HepG2 (cell line): ENCODE data around the gene RETREG2. TPM values are rescaled to one million over a fixed set of nuclear protein-coding genes. Genes with fewer than 3 reads are reported as not detected.

ENCODE experiments used
- ATAC-seq: fragments of 200-7000 bp; cut with Tn5 transposase; 3 replicates; pipeline ENCODE4 v1.9.1; 2020; ENCODE audit warnings: mild to moderate bottlenecking, moderate library complexity
- BruUV-seq: library from RNA; stranded (reverse); fragments of 400-500 nt; replicated peaks from 2 replicates; lab custom pipeline; 2021; lab: Mats Ljungman, UMichigan
- CTCF ChIA-PET: fragments of 300-600 bp; formaldehyde crosslinking; extraction: SDS; loops from one replicate; lab custom pipeline; 2021; ENCODE audit warnings: low total read pairs, inconsistent platforms, low intra/inter-chr PET ratio; lab: Yijun Ruan, JAX
- POLR2A ChIA-PET: fragments of 350-600 bp; sonication (Branson Sonifier 250); formaldehyde crosslinking; loops from one replicate; lab custom pipeline; 2020; ENCODE audit warnings: antibody characterized with exemption, inconsistent platforms; lab: Yijun Ruan, JAX
- DNase-seq: peaks from one replicate; pipeline ENCODE4 v3.0.0-alpha.2; 2015; ENCODE audit warnings: low spot score
- FAIRE-seq: peaks from 3 replicates; lab custom pipeline; 2011; peaks lifted over from hg19 to GRCh38; lab: Jason Lieb, UNC
- H2AFZ ChIP-seq: one replicate; pipeline ENCODE4 v1.6.1; 2011; ENCODE audit warnings: low read length, inconsistent platforms
- H3K27ac ChIP-seq: fragments of 300-600 bp; 3 replicates; pipeline ENCODE4 v1.8.0; 2011; ENCODE audit warnings: mixed run types, mild to moderate bottlenecking, mixed read lengths, low read length, inconsistent platforms; ENCODE audit not compliant: insufficient read depth; ENCODE audit errors: extremely low read length
- H3K27me3 ChIP-seq, 2 experiments: fragments of 200-600 bp in 1 of 2; 2 replicates in 1 of 2; 3 replicates in 1 of 2; pipeline versions ENCODE4 v1.6.0 to v1.8.0; 2011; ENCODE audit warnings: low read length in 2 of 2, mild to moderate bottlenecking in 2 of 2, moderate library complexity in 2 of 2, inconsistent platforms in 1 of 2; ENCODE audit not compliant: insufficient read depth in 2 of 2, control insufficient read depth in 1 of 2
- H3K36me3 ChIP-seq, 2 experiments: fragments of 200-600 bp in 1 of 2; replicated peaks in 1 of 2; 2 replicates in 1 of 2; 3 replicates in 1 of 2; pipeline versions ENCODE4 v1.5.1 to v1.8.0; 2011; ENCODE audit warnings: low read length in 2 of 2, inconsistent platforms in 1 of 2; ENCODE audit not compliant: insufficient read depth in 2 of 2, control insufficient read depth in 1 of 2
- H3K4me1 ChIP-seq: 2 replicates; pipeline ENCODE4 v1.5.1; 2012; ENCODE audit warnings: low read length, inconsistent platforms; ENCODE audit not compliant: insufficient read depth
- H3K4me2 ChIP-seq: 2 replicates; pipeline ENCODE4 v1.6.0; 2011; ENCODE audit warnings: low read depth, low read length, inconsistent platforms
- H3K4me3 ChIP-seq, 3 experiments: fragments of 200-600 bp in 1 of 3; sonication (generic), shearing (Covaris generic) in 1 of 3; replicated peaks in 1 of 3; 2 replicates each; pipeline ENCODE4 v1.5.1; 2011 to 2016; ENCODE audit warnings: low read length in 3 of 3, inconsistent platforms in 2 of 3, low read depth in 2 of 3, mild to moderate bottlenecking in 2 of 3, control low read depth in 1 of 3, mixed read lengths in 1 of 3; ENCODE audit not compliant: insufficient read depth in 1 of 3
- H3K79me2 ChIP-seq: one replicate; pipeline ENCODE4 v1.6.1; 2011; ENCODE audit warnings: low read length, inconsistent platforms; ENCODE audit not compliant: insufficient read depth
- H3K9ac ChIP-seq: 2 replicates; pipeline ENCODE4 v1.6.0; 2011; ENCODE audit warnings: mild to moderate bottlenecking, low read depth, low read length, inconsistent platforms; ENCODE audit not compliant: insufficient read depth
- H3K9me3 ChIP-seq: 2 replicates; pipeline ENCODE4 v1.5.1; 2012; ENCODE audit warnings: mild to moderate bottlenecking, low read length
- H4K20me1 ChIP-seq: 2 replicates; pipeline ENCODE4 v1.6.0; 2011; ENCODE audit warnings: inconsistent platforms, mild to moderate bottlenecking, low read length, moderate library complexity; ENCODE audit not compliant: insufficient read depth
- CREBL2 ChIP-seq: sonication (generic); formaldehyde crosslinking; IDR thresholded peaks from 2 replicates; pipeline ENCODE4 v1.8.1; 2023; ENCODE audit warnings: missing genetic modification reagents, mild to moderate bottlenecking, borderline replicate concordance
- EZH2 ChIP-seq: conservative IDR thresholded peaks from 2 replicates; pipeline ENCODE4 v1.6.1; 2012; ENCODE audit warnings: mild to moderate bottlenecking, low read depth, low read length, moderate library complexity
- HIC2 ChIP-seq: sonication (generic); formaldehyde crosslinking; IDR thresholded peaks from 2 replicates; pipeline ENCODE4 v1.9.0; 2022; ENCODE audit warnings: low read depth, missing genetic modification reagents
- PRDM10 ChIP-seq: sonication (generic); formaldehyde crosslinking; IDR thresholded peaks from 2 replicates; pipeline ENCODE4 v1.4.0; 2020; ENCODE audit warnings: low read depth, missing genetic modification reagents
- STAG1 ChIP-seq: sonication (generic); formaldehyde crosslinking; IDR thresholded peaks from 2 replicates; pipeline ENCODE4 v1.4.0; 2020; ENCODE audit warnings: missing genetic modification reagents
- THAP9 ChIP-seq: sonication (generic); formaldehyde crosslinking; IDR thresholded peaks from 2 replicates; pipeline ENCODE4; 2020; ENCODE audit warnings: missing genetic modification reagents, mild to moderate bottlenecking, borderline replicate concordance
- ZGPAT ChIP-seq: IDR thresholded peaks from 2 replicates; pipeline ENCODE4 v1.6.1; 2016; ENCODE audit warnings: mild to moderate bottlenecking
- ZMAT5 ChIP-seq: sonication (generic); formaldehyde crosslinking; IDR thresholded peaks from 2 replicates; pipeline ENCODE4 v1.5.0; 2020; ENCODE audit warnings: mild to moderate bottlenecking, low read depth, missing genetic modification reagents, borderline replicate concordance
- ZNF230 ChIP-seq: sonication (generic); formaldehyde crosslinking; IDR thresholded peaks from 2 replicates; pipeline ENCODE4 v1.4.0; 2020; ENCODE audit warnings: mild to moderate bottlenecking, missing genetic modification reagents
- ZNF331 ChIP-seq: sonication (generic); formaldehyde crosslinking; IDR thresholded peaks from 2 replicates; pipeline ENCODE4 v1.4.0; 2020; ENCODE audit warnings: missing genetic modification reagents
- ZNF615 ChIP-seq: sonication (generic); formaldehyde crosslinking; IDR thresholded peaks from 2 replicates; pipeline ENCODE4 v1.5.0; 2020; ENCODE audit warnings: mild to moderate bottlenecking, missing genetic modification reagents, borderline replicate concordance
- ZSCAN20 ChIP-seq: sonication (generic); formaldehyde crosslinking; IDR thresholded peaks from 2 replicates; pipeline ENCODE4 v1.4.0; 2020; ENCODE audit warnings: missing genetic modification reagents, mild to moderate bottlenecking, borderline replicate concordance
- WGBS: methylation state at CpG from one replicate; pipeline ENCODE4 v1.1.6; 2017; ENCODE audit warnings: low lambda C conversion rate; 5-methylcytosine and 5-hydroxymethylcytosine counted together
- in situ Hi-C: cut with HindIII; loops from 2 replicates; pipeline ENCODE4 v1.10.0; 2017; ENCODE audit warnings: low pct_unique_long_range_greater_than_20kb; ENCODE audit not compliant: extremely low pct_ligation_motif_present
- intact Hi-C: fragments of 100-400 bp; cut with micrococcal nuclease; formaldehyde crosslinking; loops from one replicate; pipeline ENCODE4 v1.10.0; 2022; ENCODE audit not compliant: unreplicated experiment
- polyA plus RNA-seq, 8 experiments: library from polyadenylated mRNA; depleted of rRNA in 3 of 8; stranded (reverse) in 7 of 8; unstranded in 1 of 8; fragments of >200 nt; fragmentation: Illumina TruSeq in 4 of 8; extraction: Trizol in 4 of 8; gene quantifications; 2 replicates each; pipeline versions ENCODE4 v1.2.1 to v1.2.3, GENCODE V29; 2011 to 2016; ENCODE audit warnings: low read depth in 4 of 8, missing spikeins in 1 of 8, mixed read lengths in 1 of 8; ENCODE audit not compliant: insufficient read depth in 1 of 8
- total RNA-seq, 5 experiments: library from RNA; depleted of rRNA; stranded (reverse); fragments of >200 nt; fragmentation: Illumina TruSeq; extraction: Trizol; gene quantifications; 2 replicates each; pipeline ENCODE4 v1.2.3, GENCODE V29; 2016; ENCODE audit warnings: low read depth in 1 of 5

Gene RETREG2
- total and polyA plus RNA-seq, 2 of the 13 experiments (the other 11 are each of a cell fraction or from before 2014, with no cell fraction given): 86.0 to 134 TPM

GRCh38 chr2:219155054-219155644, 22.9 kb upstream of the RETREG2 start:
- CTCF ChIA-PET: interaction anchor here (0.8 to 2.8 kb wide), 11 partner anchors 36 to 175 kb away, joined by 3 to 56 read pairs (median 9); no protein-coding TSS in a partner anchor
- no peak overlapping the region for H3K27ac ChIP-seq
- intact Hi-C loops: loop anchor here (1.0 kb wide), 3 partner anchors 84 to 126 kb away; no protein-coding TSS in a partner anchor
- no peaks in the 10 kb centered on the region for H3K79me2 ChIP-seq
- no peak overlapping the region for H3K4me2 ChIP-seq
- H2AFZ ChIP-seq: no peak overlapping the region
- ATAC-seq: peak; percentile 63
- no peaks in the 10 kb centered on the region for H3K27me3 ChIP-seq
- H3K9ac ChIP-seq: no peak overlapping the region
- FAIRE-seq: peak; percentile 65
- H3K36me3 ChIP-seq: peaks cover 7 to 25% of the 10 kb centered on the region in 2 experiments
- in situ Hi-C loops: loop anchor here (5.0 kb wide), 1 partner anchor 98 kb away; no protein-coding TSS in a partner anchor
- POLR2A ChIA-PET: interaction anchor here (0.9 to 1.1 kb wide), 3 partner anchors 83 to 126 kb away, joined by 3 to 8 read pairs (median 3); no protein-coding TSS in a partner anchor
- DNase-seq: peak; percentile 83
- peaks cover 6% of the 10 kb centered on the region for H3K4me1 ChIP-seq
- no peak overlapping the region for H3K4me3 ChIP-seq
- H4K20me1 ChIP-seq: no peaks in the 10 kb centered on the region
- no TSS peak for BruUV-seq
- WGBS: 10% methylated on average over 4 of the region's 4 CpGs
- no peaks in the 10 kb centered on the region for H3K9me3 ChIP-seq
- TF ChIP-seq ZMAT5 (CRISPR knock-in tag) (no peak), THAP9 (CRISPR knock-in tag) (no peak), ZSCAN20 (CRISPR knock-in tag) (no peak), STAG1 (peak; percentile 96), ZNF615 (CRISPR knock-in tag) (no peak), PRDM10 (CRISPR knock-in tag) (peak; percentile 63; the same call in 1 of the 2 replicates), HIC2 (CRISPR knock-in tag) (no peak), CREBL2 (CRISPR knock-in tag) (no peak), ZGPAT (CRISPR knock-in tag) (no peak), EZH2 (no peak), ZNF331 (0 out of 2 replicates have a peak, but pooled peaks have one; percentile 20), ZNF230 (CRISPR knock-in tag) (no peak)
